ENCODE data around the gene USP35. TPM values are rescaled to one million over a fixed set of nuclear protein-coding genes. Genes with fewer than 3 reads are reported as not detected.

The USP35 gene
- total and polyA plus RNA-seq, 2 experiments from 2014 or later = 11.1 to 35.0 TPM

GRCh38 chr11:78199653-78200015 is 10.9 kb downstream of the USP35 start:
- DNase-seq (ENCODE audit: low read depth in 1 of 2, low spot score in 1 of 2) = no peak
- peaks cover 4% of the 10 kb centered on the region for H3K36me3 ChIP-seq
- H3K27ac ChIP-seq = no peak overlapping the region
- no peak for TF ChIP-seq CTCF (IDR thresholded peaks at IDR 0.05; ENCODE audit: low read depth, low read length)
- H3K27me3 ChIP-seq = no peaks in the 10 kb centered on the region
- no peak overlapping the region for H3K4me3 ChIP-seq
- H3K4me1 ChIP-seq (ENCODE audit: low read depth) = peaks cover 6% of the 10 kb centered on the region
- no peaks in the 10 kb centered on the region for H3K9me3 ChIP-seq (ENCODE audit: low read depth)

GRCh38 chr11:78200061-78200460 is 11.3 kb downstream of the USP35 start:
- DNase-seq (ENCODE audit: low read depth in 1 of 2, low spot score in 1 of 2) = no peak
- peaks cover 4% of the 10 kb centered on the region for H3K36me3 ChIP-seq
- H3K27me3 ChIP-seq = no peaks in the 10 kb centered on the region
- no peak overlapping the region for H3K27ac ChIP-seq
- peaks cover 2% of the 10 kb centered on the region for H3K4me1 ChIP-seq (ENCODE audit: low read depth)
- TF ChIP-seq CTCF (IDR thresholded peaks at IDR 0.05; ENCODE audit: low read depth, low read length) = no peak
- H3K4me3 ChIP-seq = no peak overlapping the region
- H3K9me3 ChIP-seq (ENCODE audit: low read depth) = no peaks in the 10 kb centered on the region

DNA sequence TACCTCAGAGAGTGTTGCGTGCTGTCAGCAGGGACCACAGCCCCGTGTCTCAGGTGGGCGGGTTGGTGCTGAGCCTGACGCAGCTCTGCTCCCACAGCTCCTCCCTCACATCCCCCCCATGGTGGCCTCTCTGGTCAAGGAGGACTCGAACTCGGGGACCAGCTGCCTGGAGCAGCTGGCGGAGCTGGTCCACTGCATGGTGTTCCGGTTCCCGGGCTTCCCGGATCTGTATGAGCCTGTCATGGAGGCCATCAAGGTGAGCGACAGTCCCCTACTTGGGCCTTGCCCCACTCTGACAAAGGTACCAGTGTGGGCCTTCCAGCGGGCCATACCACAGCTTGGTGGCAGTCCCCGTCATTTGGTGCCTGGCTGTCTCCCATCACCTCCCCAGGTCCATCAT is 11.8 kb downstream of the USP35 start:
- peaks cover 4% of the 10 kb centered on the region for H3K36me3 ChIP-seq
- H3K4me1 ChIP-seq (ENCODE audit: low read depth) = no peaks in the 10 kb centered on the region
- no peaks in the 10 kb centered on the region for H3K27me3 ChIP-seq
- no peaks in the 10 kb centered on the region for H3K9me3 ChIP-seq (ENCODE audit: low read depth)
- TF ChIP-seq CTCF (IDR thresholded peaks at IDR 0.05; ENCODE audit: low read depth, low read length) = no peak
- DNase-seq (ENCODE audit: low read depth in 1 of 2, low spot score in 1 of 2) = no peak
- H3K27ac ChIP-seq = peak overlapping the region; percentile 28
- no peak overlapping the region for H3K4me3 ChIP-seq

DNA sequence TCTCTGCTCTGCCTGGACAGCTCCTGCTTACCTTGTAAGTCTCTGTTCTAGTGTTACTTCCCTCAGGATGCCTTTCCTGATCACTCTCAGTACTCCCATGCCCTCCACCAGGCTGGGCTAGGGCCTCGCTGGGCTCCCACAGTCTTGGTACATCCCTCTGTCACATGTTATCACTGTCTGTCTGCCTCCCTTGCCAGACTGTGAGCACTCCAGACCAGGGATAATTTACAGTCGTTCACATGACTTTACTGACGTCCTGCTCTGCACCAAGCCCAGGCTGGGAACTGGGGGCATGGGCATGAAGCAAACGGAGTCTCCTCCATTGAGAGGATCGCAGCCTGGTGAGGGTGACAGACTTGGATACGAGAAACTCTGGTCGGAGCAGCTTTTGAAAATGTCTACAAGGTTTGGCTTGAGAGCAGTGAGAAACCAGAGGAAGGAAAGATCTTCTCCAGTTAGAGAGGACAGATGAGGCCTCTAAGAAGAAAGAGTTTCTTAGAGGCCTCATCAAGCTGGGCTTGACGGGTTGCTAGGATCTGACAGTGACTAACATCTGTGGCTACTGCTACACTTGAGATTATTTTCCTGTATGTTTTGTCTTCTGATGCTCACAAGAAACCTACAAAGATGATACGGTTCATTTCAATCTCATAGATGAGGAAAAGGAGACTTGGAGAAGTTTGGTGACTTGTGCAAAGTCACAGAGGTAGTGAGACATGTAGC is 12.5 kb downstream of the USP35 start:
- H3K27ac ChIP-seq = peak overlapping the region; percentile 28
- no peaks in the 10 kb centered on the region for H3K9me3 ChIP-seq (ENCODE audit: low read depth)

DNA sequence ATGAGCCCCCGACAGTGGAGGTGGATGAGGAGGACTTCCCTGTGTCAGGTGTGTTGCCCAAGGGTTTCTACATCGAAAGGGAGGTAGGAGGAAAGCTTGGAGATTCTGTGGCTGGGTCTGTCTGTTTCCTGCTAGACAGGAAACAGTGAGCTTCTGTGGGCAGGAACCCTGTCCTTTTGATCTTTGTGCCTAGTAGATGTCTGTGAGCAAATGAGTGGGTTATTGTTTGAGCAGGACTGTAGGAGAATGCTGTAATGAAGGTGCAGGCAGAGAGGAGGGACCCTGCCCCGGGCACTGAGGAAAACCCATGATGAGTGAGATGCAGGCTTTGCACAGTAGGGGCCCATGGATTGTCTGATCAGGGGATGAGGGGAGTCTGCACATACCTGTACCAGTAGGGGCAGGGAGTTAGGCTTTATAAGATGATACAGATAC is 14.0 kb downstream of the USP35 start:
- Histone ChIP-seq H3K4me1 (ENCODE audit: low read depth) (peaks cover 12% of the 10 kb centered on the region), H3K9me3 (ENCODE audit: low read depth) (no peaks in the 10 kb centered on the region), H3K36me3 (peaks cover 4% of the 10 kb centered on the region), H3K27me3 (no peaks in the 10 kb centered on the region), H3K4me3 (no peak overlapping the region), H3K27ac (no peak overlapping the region)
- DNase-seq (ENCODE audit: low read depth in 1 of 2, low spot score in 1 of 2) = no peak
- TF ChIP-seq CTCF (IDR thresholded peaks at IDR 0.05; ENCODE audit: low read depth, low read length) = no peak

More for the DNA sequence above, 12.5 kb downstream of the USP35 start:
- Histone ChIP-seq H3K36me3 (peaks cover 4% of the 10 kb centered on the region), H3K4me3 (no peak overlapping the region), H3K4me1 (ENCODE audit: low read depth) (peaks cover 5% of the 10 kb centered on the region), H3K27me3 (no peaks in the 10 kb centered on the region)
- no peak for DNase-seq (ENCODE audit: low read depth in 1 of 2, low spot score in 1 of 2)
- TF ChIP-seq CTCF (IDR thresholded peaks at IDR 0.05; ENCODE audit: low read depth, low read length) = no peak

Data from cardiac muscle cell (in vitro differentiated cells and primary cell).